Measurements from ENCODE around the gene FAU. TPM values are rescaled to one million over a fixed set of nuclear protein-coding genes. Genes with fewer than 3 reads are reported as not detected.

The FAU gene
- polyA plus RNA-seq, 1 of the 3 experiments (the other 2 are of a cell fraction) = 1,210 TPM

GRCh38 chr11:65117206-65118096, 4.5 kb downstream of the FAU start, which contains the start of gene ZNHIT2 (continued):
- TF ChIP-seq RAD21 (IDR thresholded peaks at IDR 0.05; ENCODE audit: low read length) = peak; percentile 84
- TF ChIP-seq PBX3 (IDR thresholded peaks at IDR 0.05) = peak; percentile 48
- peak; percentile 84; the same call in 1 of the 2 replicates for TF ChIP-seq SIN3A (IDR thresholded peaks at IDR 0.05; ENCODE audit: borderline replicate concordance, low read depth, low read length)
- TF ChIP-seq SMC3 (IDR thresholded peaks at IDR 0.05; ENCODE audit: low read depth, low read length) = peak; percentile 54; the same call in 1 of the 2 replicates
- TF ChIP-seq FOSL2 (IDR thresholded peaks at IDR 0.05; ENCODE audit: borderline replicate concordance, low read depth) = no peak
- TF ChIP-seq TEAD4 (IDR thresholded peaks at IDR 0.05; ENCODE audit: borderline replicate concordance, insufficient read depth) = 0 out of 2 replicates have a peak, but pooled peaks have one; percentile 41
- TF ChIP-seq MEF2A (IDR thresholded peaks at IDR 0.05; ENCODE audit: borderline replicate concordance, low read depth) = no peak
- no peak for TF ChIP-seq TCF12 (IDR thresholded peaks at IDR 0.05)
- TF ChIP-seq NFIC (IDR thresholded peaks at IDR 0.05; ENCODE audit: borderline replicate concordance) = no peak
- TF ChIP-seq USF2 (IDR thresholded peaks at IDR 0.05; ENCODE audit: borderline replicate concordance, low read depth, low read length) = no peak
- peak; percentile 61; the same call in 1 of the 2 replicates for TF ChIP-seq TAF1 (IDR thresholded peaks at IDR 0.05; ENCODE audit: borderline replicate concordance, low read depth, low read length)
- TF ChIP-seq REST (IDR thresholded peaks at IDR 0.05; ENCODE audit: low read depth, low read length) = no peak
- peak; percentile 91 for TF ChIP-seq POLR2AphosphoS5 (IDR thresholded peaks at IDR 0.05; ENCODE audit: low read depth, low read length)
- 0 out of 4 replicates have a peak, but pooled peaks of 1 of the 2 experiments have one; percentile 18 for TF ChIP-seq EP300 (IDR thresholded peaks at IDR 0.05; ENCODE audit: borderline replicate concordance in 1 of 2, low read depth in 1 of 2, low read length in 1 of 2)
- no peak; the same call in 1 of the 2 replicates for TF ChIP-seq USF1 (IDR thresholded peaks at IDR 0.05; ENCODE audit: borderline replicate concordance, low read depth)
- peak; percentile 35; the same call in 1 of the 2 replicates for TF ChIP-seq NRF1 (IDR thresholded peaks at IDR 0.05; ENCODE audit: low read depth, low read length)
- peak; percentile 64; the same call in 1 of the 2 replicates for TF ChIP-seq FOXM1 (IDR thresholded peaks at IDR 0.05; ENCODE audit: low read depth)
- no peak for TF ChIP-seq RXRA (IDR thresholded peaks at IDR 0.05; ENCODE audit: borderline replicate concordance, low read depth)
- peak; percentile 86 for TF ChIP-seq MXI1 (IDR thresholded peaks at IDR 0.05; ENCODE audit: low read depth, low read length)
- peak; percentile 90 for TF ChIP-seq CTCF (IDR thresholded peaks at IDR 0.05)
- TF ChIP-seq ELF1 (IDR thresholded peaks at IDR 0.05) = peak; percentile 83

Data from SK-N-SH (cell line).